Measurements from ENCODE around the gene TLR1.

Gene TLR1

GRCh38 chr4:38785041-38785790, 19.4 kb downstream of the TLR1 start:
- DNase-seq (ENCODE audit: extremely low read depth, low read depth) = no peak
- H3K4me3 ChIP-seq (replicated peaks; ENCODE audit: low read depth, low read length) = no peak overlapping the region
- TF ChIP-seq CTCF (IDR thresholded peaks at IDR 0.05; ENCODE audit: low read depth, low read length, missing control alignments) = no peak

GRCh38 chr4:38784141-38784540, 20.4 kb downstream of the TLR1 start:
- no peak for DNase-seq (ENCODE audit: extremely low read depth, low read depth)

GRCh38 chr4:38783109-38783460, 21.5 kb downstream of the TLR1 start:
- H3K4me3 ChIP-seq (replicated peaks; ENCODE audit: low read depth, low read length) = no peak overlapping the region
- no peak for DNase-seq (ENCODE audit: extremely low read depth, low read depth)
- TF ChIP-seq CTCF (IDR thresholded peaks at IDR 0.05; ENCODE audit: low read depth, low read length, missing control alignments) = no peak

More at GRCh38 chr4:38784141-38784540, 20.4 kb downstream of the TLR1 start:
- no peak overlapping the region for H3K4me3 ChIP-seq (replicated peaks; ENCODE audit: low read depth, low read length)
- TF ChIP-seq CTCF (IDR thresholded peaks at IDR 0.05; ENCODE audit: low read depth, low read length, missing control alignments) = no peak

- DNase-seq (ENCODE audit: extremely low read depth, low read depth) = peak; percentile 15
- H3K4me3 ChIP-seq (replicated peaks; ENCODE audit: low read depth, low read length) = no peak within 1 kb of the TSS
- TF ChIP-seq CTCF (IDR thresholded peaks at IDR 0.05; ENCODE audit: low read depth, low read length, missing control alignments) = peak; percentile 38
Measured at GRCh38 chr4:38782452-38783108, 22.0 kb downstream of the TLR1 start, which contains the start of gene TLR10. TSS of gene TLR10 (minus strand) at chr4:38782990. CDS start at chr4:38775590, 7,400 bp downstream.

GRCh38 chr4:38781854-38782261, 22.7 kb downstream of the TLR1 start:
- no peak overlapping the region for H3K4me3 ChIP-seq (replicated peaks; ENCODE audit: low read depth, low read length)
- no peak for TF ChIP-seq CTCF (IDR thresholded peaks at IDR 0.05; ENCODE audit: low read depth, low read length, missing control alignments)
- DNase-seq (ENCODE audit: extremely low read depth, low read depth) = no peak

GRCh38 chr4:38780833-38781484, 23.6 kb downstream of the TLR1 start:
- H3K4me3 ChIP-seq (replicated peaks; ENCODE audit: low read depth, low read length) = no peak overlapping the region
- no peak for TF ChIP-seq CTCF (IDR thresholded peaks at IDR 0.05; ENCODE audit: low read depth, low read length, missing control alignments)
- no peak for DNase-seq (ENCODE audit: extremely low read depth, low read depth)
